ENCODE measurements around the gene IQCH. TPM values are rescaled to one million over a fixed set of nuclear protein-coding genes. Genes with fewer than 3 reads are reported as not detected.

Gene IQCH
- total and polyA plus RNA-seq, 2 donors, result 0.91 to 1.8 TPM

GRCh38 chr15:67219288-67219687 is 35.3 kb upstream of the IQCH start:
- 99% methylated on average over 2 of the region's 2 CpGs for WGBS
- Histone ChIP-seq H3K4me3 (ENCODE audit: low read length in 2 of 2) (no peak overlapping the region), H3K9me3 (ENCODE audit: control insufficient read depth in 2 of 2, insufficient read depth in 1 of 2, low read length in 1 of 2) (no peaks in the 10 kb centered on the region), H3K27ac (ENCODE audit: low read depth in 1 of 2, low read length in 1 of 2) (no peak overlapping the region), H3K36me3 (ENCODE audit: control insufficient read depth in 2 of 2, insufficient read depth in 2 of 2, low read length in 1 of 2) (peaks cover 3 to 4% of the 10 kb centered on the region in 2 donors), H3K4me1 (ENCODE audit: control insufficient read depth in 2 of 2, insufficient read depth in 2 of 2, low read length in 2 of 2) (no peaks in the 10 kb centered on the region), H3K27me3 (ENCODE audit: control insufficient read depth in 2 of 2, insufficient read depth in 1 of 2, low read length in 1 of 2) (no peaks in the 10 kb centered on the region)
- DNase-seq (ENCODE audit: low read depth in 6 of 9, low spot score in 9 of 9), result no peak

- H3K4me1 ChIP-seq (ENCODE audit: control insufficient read depth in 2 of 2, insufficient read depth in 2 of 2, low read length in 2 of 2), result no peaks in the 10 kb centered on the region
- no peaks in the 10 kb centered on the region for H3K27me3 ChIP-seq (ENCODE audit: control insufficient read depth in 2 of 2, insufficient read depth in 1 of 2, low read length in 1 of 2)
- DNase-seq (ENCODE audit: low read depth in 6 of 9, low spot score in 9 of 9), result no peak
- peaks cover 0 to 9% of the 10 kb centered on the region in 2 donors for H3K36me3 ChIP-seq (ENCODE audit: control insufficient read depth in 2 of 2, insufficient read depth in 2 of 2, low read length in 1 of 2)
- H3K9me3 ChIP-seq (ENCODE audit: control insufficient read depth in 2 of 2, insufficient read depth in 1 of 2, low read length in 1 of 2), result no peaks in the 10 kb centered on the region
- H3K27ac ChIP-seq (ENCODE audit: low read depth in 1 of 2, low read length in 1 of 2), result no peak overlapping the region
- WGBS, result 98% methylated on average over 3 of the region's 3 CpGs
- H3K4me3 ChIP-seq (ENCODE audit: low read length in 2 of 2), result no peak overlapping the region
Observed at GRCh38 chr15:67224889-67225288, 29.7 kb upstream of the IQCH start.

- over 99% methylated on average over 2 of the region's 2 CpGs for WGBS
- no peak for DNase-seq (ENCODE audit: low read depth in 6 of 9, low spot score in 9 of 9)
- no peaks in the 10 kb centered on the region for H3K9me3 ChIP-seq (ENCODE audit: control insufficient read depth in 2 of 2, insufficient read depth in 1 of 2, low read length in 1 of 2)
- no peaks in the 10 kb centered on the region for H3K4me1 ChIP-seq (ENCODE audit: control insufficient read depth in 2 of 2, insufficient read depth in 2 of 2, low read length in 2 of 2)
- no peak overlapping the region for H3K4me3 ChIP-seq (ENCODE audit: low read length in 2 of 2)
- H3K27ac ChIP-seq (ENCODE audit: low read depth in 1 of 2, low read length in 1 of 2), result no peak overlapping the region
- no peaks in the 10 kb centered on the region for H3K27me3 ChIP-seq (ENCODE audit: control insufficient read depth in 2 of 2, insufficient read depth in 1 of 2, low read length in 1 of 2)
- H3K36me3 ChIP-seq (ENCODE audit: control insufficient read depth in 2 of 2, insufficient read depth in 2 of 2, low read length in 1 of 2), result peaks cover 4 to 11% of the 10 kb centered on the region in 2 donors
Observed at GRCh38 chr15:67225336-67225735, 29.2 kb upstream of the IQCH start.

- WGBS, result 95% methylated on average over 1 of the region's 1 CpG
- H3K4me3 ChIP-seq (ENCODE audit: low read length in 2 of 2), result no peak overlapping the region
- no peaks in the 10 kb centered on the region for H3K27me3 ChIP-seq (ENCODE audit: control insufficient read depth in 2 of 2, insufficient read depth in 1 of 2, low read length in 1 of 2)
- DNase-seq (ENCODE audit: low read depth in 6 of 9, low spot score in 9 of 9), result no peak
- H3K9me3 ChIP-seq (ENCODE audit: control insufficient read depth in 2 of 2, insufficient read depth in 1 of 2, low read length in 1 of 2), result no peaks in the 10 kb centered on the region
- H3K4me1 ChIP-seq (ENCODE audit: control insufficient read depth in 2 of 2, insufficient read depth in 2 of 2, low read length in 2 of 2), result no peaks in the 10 kb centered on the region
- H3K36me3 ChIP-seq (ENCODE audit: control insufficient read depth in 2 of 2, insufficient read depth in 2 of 2, low read length in 1 of 2), result peaks cover 18 to 25% of the 10 kb centered on the region in 2 donors
- H3K27ac ChIP-seq (ENCODE audit: low read depth in 1 of 2, low read length in 1 of 2), result no peak overlapping the region
Observed at GRCh38 chr15:67227431-67227830, 27.2 kb upstream of the IQCH start.

GRCh38 chr15:67227846-67228245 is 26.7 kb upstream of the IQCH start:
- H3K27me3 ChIP-seq (ENCODE audit: control insufficient read depth in 2 of 2, insufficient read depth in 1 of 2, low read length in 1 of 2), result no peaks in the 10 kb centered on the region
- H3K36me3 ChIP-seq (ENCODE audit: control insufficient read depth in 2 of 2, insufficient read depth in 2 of 2, low read length in 1 of 2), result peaks cover 21 to 28% of the 10 kb centered on the region in 2 donors
- H3K9me3 ChIP-seq (ENCODE audit: control insufficient read depth in 2 of 2, insufficient read depth in 1 of 2, low read length in 1 of 2), result no peaks in the 10 kb centered on the region
- DNase-seq (ENCODE audit: low read depth in 6 of 9, low spot score in 9 of 9), result no peak
- H3K4me3 ChIP-seq (ENCODE audit: low read length in 2 of 2), result no peak overlapping the region
- H3K27ac ChIP-seq (ENCODE audit: low read depth in 1 of 2, low read length in 1 of 2), result no peak overlapping the region
- no peaks in the 10 kb centered on the region for H3K4me1 ChIP-seq (ENCODE audit: control insufficient read depth in 2 of 2, insufficient read depth in 2 of 2, low read length in 2 of 2)
- 87% methylated on average over 1 of the region's 1 CpG for WGBS

- H3K27ac ChIP-seq (ENCODE audit: low read depth in 1 of 2, low read length in 1 of 2), result no peak overlapping the region
- no peaks in the 10 kb centered on the region for H3K4me1 ChIP-seq (ENCODE audit: control insufficient read depth in 2 of 2, insufficient read depth in 2 of 2, low read length in 2 of 2)
- WGBS, result 9% methylated on average over 1 of the region's 1 CpG
- H3K36me3 ChIP-seq (ENCODE audit: control insufficient read depth in 2 of 2, insufficient read depth in 2 of 2, low read length in 1 of 2), result peaks cover 23 to 29% of the 10 kb centered on the region in 2 donors
- no peaks in the 10 kb centered on the region for H3K27me3 ChIP-seq (ENCODE audit: control insufficient read depth in 2 of 2, insufficient read depth in 1 of 2, low read length in 1 of 2)
- no peak for DNase-seq (ENCODE audit: low read depth in 6 of 9, low spot score in 9 of 9)
- H3K4me3 ChIP-seq (ENCODE audit: low read length in 2 of 2), result no peak overlapping the region
- H3K9me3 ChIP-seq (ENCODE audit: control insufficient read depth in 2 of 2, insufficient read depth in 1 of 2, low read length in 1 of 2), result no peaks in the 10 kb centered on the region
Observed at GRCh38 chr15:67228286-67228685, 26.3 kb upstream of the IQCH start.

GRCh38 chr15:67230504-67230903 is 24.1 kb upstream of the IQCH start:
- Histone ChIP-seq H3K4me3 (ENCODE audit: low read length in 2 of 2) (no peak overlapping the region), H3K9me3 (ENCODE audit: control insufficient read depth in 2 of 2, insufficient read depth in 1 of 2, low read length in 1 of 2) (no peaks in the 10 kb centered on the region), H3K36me3 (ENCODE audit: control insufficient read depth in 2 of 2, insufficient read depth in 2 of 2, low read length in 1 of 2) (peaks cover 34 to 36% of the 10 kb centered on the region in 2 donors), H3K4me1 (ENCODE audit: control insufficient read depth in 2 of 2, insufficient read depth in 2 of 2, low read length in 2 of 2) (no peaks in the 10 kb centered on the region), H3K27ac (ENCODE audit: low read depth in 1 of 2, low read length in 1 of 2) (no peak overlapping the region), H3K27me3 (ENCODE audit: control insufficient read depth in 2 of 2, insufficient read depth in 1 of 2, low read length in 1 of 2) (no peaks in the 10 kb centered on the region)
- WGBS, result 100% methylated on average over 2 of the region's 2 CpGs
- no peak for DNase-seq (ENCODE audit: low read depth in 6 of 9, low spot score in 9 of 9)

GRCh38 chr15:67232591-67232990 is 22.0 kb upstream of the IQCH start:
- H3K9me3 ChIP-seq (ENCODE audit: control insufficient read depth in 2 of 2, insufficient read depth in 1 of 2, low read length in 1 of 2), result no peaks in the 10 kb centered on the region
- 96% methylated on average over 3 of the region's 3 CpGs for WGBS
- peaks cover 34 to 36% of the 10 kb centered on the region in 2 donors for H3K36me3 ChIP-seq (ENCODE audit: control insufficient read depth in 2 of 2, insufficient read depth in 2 of 2, low read length in 1 of 2)
- H3K4me1 ChIP-seq (ENCODE audit: control insufficient read depth in 2 of 2, insufficient read depth in 2 of 2, low read length in 2 of 2), result no peaks in the 10 kb centered on the region
- DNase-seq (ENCODE audit: low read depth in 6 of 9, low spot score in 9 of 9), result no peak
- H3K27me3 ChIP-seq (ENCODE audit: control insufficient read depth in 2 of 2, insufficient read depth in 1 of 2, low read length in 1 of 2), result no peaks in the 10 kb centered on the region
- H3K4me3 ChIP-seq (ENCODE audit: low read length in 2 of 2), result no peak overlapping the region
- no peak overlapping the region for H3K27ac ChIP-seq (ENCODE audit: low read depth in 1 of 2, low read length in 1 of 2)

- Histone ChIP-seq H3K27ac (ENCODE audit: low read depth in 1 of 2, low read length in 1 of 2) (no peak overlapping the region), H3K27me3 (ENCODE audit: control insufficient read depth in 2 of 2, insufficient read depth in 1 of 2, low read length in 1 of 2) (no peaks in the 10 kb centered on the region), H3K36me3 (ENCODE audit: control insufficient read depth in 2 of 2, insufficient read depth in 2 of 2, low read length in 1 of 2) (no peaks in the 10 kb centered on the region), H3K9me3 (ENCODE audit: control insufficient read depth in 2 of 2, insufficient read depth in 1 of 2, low read length in 1 of 2) (no peaks in the 10 kb centered on the region), H3K4me3 (ENCODE audit: low read length in 2 of 2) (no peak overlapping the region), H3K4me1 (ENCODE audit: control insufficient read depth in 2 of 2, insufficient read depth in 2 of 2, low read length in 2 of 2) (no peaks in the 10 kb centered on the region)
- 78% methylated on average over 3 of the region's 3 CpGs for WGBS
- peak in 4 of 9 donors; percentile 15 to 56 (median 22) for DNase-seq (ENCODE audit: low read depth in 6 of 9, low spot score in 9 of 9)
Observed at GRCh38 chr15:67240235-67241131, 14.1 kb upstream of the IQCH start.
